RPMI8226 (cell line): ENCODE data around the gene MEIS1.

Experiments
- DNase-seq: peaks from one replicate; pipeline ENCODE4 v3.0.0-alpha.2; 2015

MEIS1 gene

GRCh38 chr2:66587216-66587615 lies 152.3 kb downstream of the MEIS1 start:
- no peak for DNase-seq

- no peak for DNase-seq
These were observed 159.1 kb downstream of the MEIS1 start for GRCh38 chr2:66594001-66594400.

- DNase-seq, result no peak
These were observed 160.6 kb downstream of the MEIS1 start for GRCh38 chr2:66595556-66595955.

GRCh38 chr2:66596256-66596655 lies 161.3 kb downstream of the MEIS1 start:
- no peak for DNase-seq

- DNase-seq, result no peak
These were observed 166.7 kb downstream of the MEIS1 start for GRCh38 chr2:66601624-66602023.

- no peak for DNase-seq
These were observed 167.4 kb downstream of the MEIS1 start for GRCh38 chr2:66602341-66602740.

- no peak for DNase-seq
These were observed 169.4 kb downstream of the MEIS1 start for GRCh38 chr2:66604326-66604725.

- no peak for DNase-seq
These were observed 170.1 kb downstream of the MEIS1 start for GRCh38 chr2:66604976-66605375.

- no peak for DNase-seq
These were observed 172.2 kb downstream of the MEIS1 start for GRCh38 chr2:66607152-66607551.
